Glutamatergic neuron (in vitro differentiated cells): ENCODE results near the gene USP40. TPM values are rescaled to one million over a fixed set of nuclear protein-coding genes. Genes with fewer than 3 reads are reported as not detected.

Experiments used
- DNase-seq: peaks from one replicate; pipeline ENCODE4 v3.0.0; 2022
- H3K27ac Mint-ChIP-seq: one replicate; pipeline ENCODE4 v1.8.0; 2020; ENCODE audit warnings: mild to moderate bottlenecking, mixed read lengths, inconsistent platforms; ENCODE audit not compliant: unreplicated experiment
- H3K27me3 Mint-ChIP-seq: one replicate; pipeline ENCODE4 v1.8.0; 2020; ENCODE audit warnings: mild to moderate bottlenecking, moderate library complexity, mixed read lengths, inconsistent platforms; ENCODE audit not compliant: unreplicated experiment
- H3K36me3 Mint-ChIP-seq: one replicate; pipeline ENCODE4 v1.8.0; 2020; ENCODE audit warnings: mild to moderate bottlenecking, mixed read lengths, inconsistent platforms; ENCODE audit not compliant: unreplicated experiment
- H3K4me1 Mint-ChIP-seq: one replicate; pipeline ENCODE4 v1.8.0; 2020; ENCODE audit warnings: mild to moderate bottlenecking, low read depth, mixed read lengths, inconsistent platforms; ENCODE audit not compliant: unreplicated experiment
- H3K4me3 Mint-ChIP-seq: one replicate; pipeline ENCODE4 v1.8.0; 2020; ENCODE audit warnings: mild to moderate bottlenecking, mixed read lengths, inconsistent platforms; ENCODE audit not compliant: unreplicated experiment
- H3K9me3 Mint-ChIP-seq: one replicate; pipeline ENCODE4 v1.8.0; 2020; ENCODE audit warnings: mild to moderate bottlenecking, moderate library complexity, mixed read lengths, inconsistent platforms; ENCODE audit not compliant: unreplicated experiment
- total RNA-seq: library from RNA; stranded (reverse); fragmentation: NEBNext Ultra II Directional; extraction: Animal tissue kit (Norgen Biotek cat#: 25700); gene quantifications from one replicate; pipeline ENCODE4 v1.2.1, GENCODE V29; 2021; ENCODE audit not compliant: unreplicated experiment
- TF ChIP-seq, protein P1 (sequence below): fragments of 200-600 bp; sonication (generic); IDR thresholded peaks from one replicate; pipeline ENCODE4 v1.5.0; 2021; ENCODE audit not compliant: partially characterized antibody, unreplicated experiment

The USP40 gene
- total RNA-seq, 1 donor from 2014 or later = 21.8 TPM

DNA sequence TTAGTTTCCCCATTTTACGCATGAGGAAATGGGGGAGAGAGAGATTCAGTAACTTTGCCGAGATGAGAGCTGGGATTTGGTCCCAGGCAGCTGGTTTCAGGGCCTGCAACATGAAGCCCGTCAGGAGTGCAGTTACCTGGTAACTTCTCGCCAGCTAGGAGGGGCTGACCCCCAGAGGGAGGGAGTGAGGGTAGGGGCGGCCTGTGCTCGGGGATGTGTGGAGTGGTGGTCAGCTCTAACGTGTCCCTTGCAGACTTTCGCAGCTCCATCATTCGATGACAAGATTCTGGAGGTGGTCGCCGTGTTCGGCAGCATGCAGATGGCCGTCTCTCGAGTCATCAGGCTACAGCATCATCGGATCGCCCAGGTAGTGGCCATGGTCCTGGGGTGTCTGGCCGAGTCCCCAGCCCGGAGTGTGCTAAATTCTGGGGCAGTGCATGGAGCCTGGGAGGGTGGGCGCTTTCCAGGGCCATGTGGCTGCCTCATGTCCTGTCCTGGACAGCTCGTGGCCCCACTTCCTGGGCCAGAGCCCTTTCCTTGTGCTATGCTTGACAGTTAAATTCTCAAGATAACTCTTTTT, 108.5 kb downstream of the USP40 start:
- Mint-ChIP-seq H3K9me3 (peaks cover 7% of the 10 kb centered on the region), H3K36me3 (peaks cover 5% of the 10 kb centered on the region), H3K4me3 (no peak overlapping the region), H3K27ac (no peak overlapping the region), H3K4me1 (peaks cover 8% of the 10 kb centered on the region), H3K27me3 (no peaks in the 10 kb centered on the region)
- DNase-seq = no peak
- TF ChIP-seq, protein P1, sequence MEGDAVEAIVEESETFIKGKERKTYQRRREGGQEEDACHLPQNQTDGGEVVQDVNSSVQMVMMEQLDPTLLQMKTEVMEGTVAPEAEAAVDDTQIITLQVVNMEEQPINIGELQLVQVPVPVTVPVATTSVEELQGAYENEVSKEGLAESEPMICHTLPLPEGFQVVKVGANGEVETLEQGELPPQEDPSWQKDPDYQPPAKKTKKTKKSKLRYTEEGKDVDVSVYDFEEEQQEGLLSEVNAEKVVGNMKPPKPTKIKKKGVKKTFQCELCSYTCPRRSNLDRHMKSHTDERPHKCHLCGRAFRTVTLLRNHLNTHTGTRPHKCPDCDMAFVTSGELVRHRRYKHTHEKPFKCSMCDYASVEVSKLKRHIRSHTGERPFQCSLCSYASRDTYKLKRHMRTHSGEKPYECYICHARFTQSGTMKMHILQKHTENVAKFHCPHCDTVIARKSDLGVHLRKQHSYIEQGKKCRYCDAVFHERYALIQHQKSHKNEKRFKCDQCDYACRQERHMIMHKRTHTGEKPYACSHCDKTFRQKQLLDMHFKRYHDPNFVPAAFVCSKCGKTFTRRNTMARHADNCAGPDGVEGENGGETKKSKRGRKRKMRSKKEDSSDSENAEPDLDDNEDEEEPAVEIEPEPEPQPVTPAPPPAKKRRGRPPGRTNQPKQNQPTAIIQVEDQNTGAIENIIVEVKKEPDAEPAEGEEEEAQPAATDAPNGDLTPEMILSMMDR = no peak

DNA sequence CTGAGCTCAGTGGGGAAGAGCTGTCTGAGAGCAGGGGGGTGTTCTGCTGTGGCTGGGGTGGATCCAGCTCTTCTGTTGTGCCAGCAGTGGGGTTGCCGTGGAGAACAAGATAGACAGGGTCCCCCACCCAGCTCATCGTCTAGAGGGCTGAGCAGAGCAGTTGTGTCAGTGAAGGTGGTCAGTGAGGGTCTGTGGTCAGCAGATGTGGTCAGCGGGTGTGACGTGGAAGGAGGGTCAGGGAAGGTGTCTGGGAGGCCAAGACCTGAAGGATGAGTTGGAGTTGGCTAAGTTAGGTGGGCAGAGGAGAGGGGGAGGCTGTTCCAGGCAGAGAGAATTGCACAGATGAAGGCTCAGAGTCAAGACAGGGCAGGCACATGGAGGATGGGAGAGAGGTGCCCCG, 109.2 kb downstream of the USP40 start:
- Mint-ChIP-seq H3K4me1 (peaks cover 10% of the 10 kb centered on the region), H3K27ac (no peak overlapping the region)
- TF ChIP-seq, protein P1 = no peak

DNA sequence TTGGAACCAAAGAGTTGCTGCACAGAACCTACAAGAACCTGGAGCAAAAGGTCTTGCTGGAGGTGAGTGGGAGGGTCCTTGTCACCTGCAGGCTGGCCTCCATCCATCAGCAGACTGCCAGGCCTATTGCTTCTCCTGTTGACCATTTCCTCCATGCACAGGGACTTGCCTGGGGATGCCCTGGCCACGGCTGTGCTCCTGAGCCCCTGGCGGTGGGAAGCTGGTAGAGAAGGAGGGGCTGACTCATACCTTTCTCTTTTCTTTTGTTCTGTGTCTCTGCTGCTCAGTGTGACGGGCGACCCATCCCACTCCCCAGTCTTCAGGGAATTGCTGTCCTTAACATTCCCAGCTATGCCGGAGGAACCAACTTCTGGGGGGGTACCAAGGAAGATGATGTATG, 109.6 kb downstream of the USP40 start:
- peaks cover under 1% of the 10 kb centered on the region for H3K36me3 Mint-ChIP-seq
- no peak overlapping the region for H3K27ac Mint-ChIP-seq

More for the DNA sequence above, 109.2 kb downstream of the USP40 start:
- no peak overlapping the region for H3K4me3 Mint-ChIP-seq
- peaks cover 5% of the 10 kb centered on the region for H3K36me3 Mint-ChIP-seq
- DNase-seq = no peak
- H3K27me3 Mint-ChIP-seq = no peaks in the 10 kb centered on the region
- peaks cover 7% of the 10 kb centered on the region for H3K9me3 Mint-ChIP-seq

DNA sequence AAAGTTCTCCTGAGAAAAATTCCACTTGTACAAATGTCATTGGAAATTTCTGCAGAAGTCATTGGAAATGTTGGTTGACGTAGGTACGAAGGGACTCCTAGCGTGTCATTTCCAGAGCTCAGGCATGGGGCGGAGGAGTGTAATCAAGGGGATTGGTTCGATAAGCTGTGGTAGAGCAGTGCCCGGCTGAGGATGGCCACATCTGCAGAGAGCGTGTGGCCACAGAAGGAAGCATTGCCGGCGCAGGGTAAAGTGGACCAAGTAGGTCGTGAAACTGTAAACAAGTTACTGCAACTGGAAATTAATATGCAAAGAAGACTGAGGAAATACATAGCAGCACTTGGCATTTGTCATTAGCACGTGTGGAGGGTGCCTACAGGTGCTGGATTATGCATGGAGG, 110.5 kb downstream of the USP40 start:
- H3K9me3 Mint-ChIP-seq = peaks cover 2% of the 10 kb centered on the region
- no peak overlapping the region for H3K4me3 Mint-ChIP-seq
- peak; percentile 1 for DNase-seq
- no peak overlapping the region for H3K27ac Mint-ChIP-seq
- no peaks in the 10 kb centered on the region for H3K27me3 Mint-ChIP-seq
- peaks cover 13% of the 10 kb centered on the region for H3K4me1 Mint-ChIP-seq
- no peaks in the 10 kb centered on the region for H3K36me3 Mint-ChIP-seq
- TF ChIP-seq, protein P1 = no peak

More for the DNA sequence above, 109.6 kb downstream of the USP40 start:
- no peaks in the 10 kb centered on the region for H3K27me3 Mint-ChIP-seq
- H3K4me1 Mint-ChIP-seq = peaks cover 13% of the 10 kb centered on the region
- peaks cover 5% of the 10 kb centered on the region for H3K9me3 Mint-ChIP-seq
- DNase-seq = no peak
- H3K4me3 Mint-ChIP-seq = no peak overlapping the region
- TF ChIP-seq, protein P1 = no peak

DNA sequence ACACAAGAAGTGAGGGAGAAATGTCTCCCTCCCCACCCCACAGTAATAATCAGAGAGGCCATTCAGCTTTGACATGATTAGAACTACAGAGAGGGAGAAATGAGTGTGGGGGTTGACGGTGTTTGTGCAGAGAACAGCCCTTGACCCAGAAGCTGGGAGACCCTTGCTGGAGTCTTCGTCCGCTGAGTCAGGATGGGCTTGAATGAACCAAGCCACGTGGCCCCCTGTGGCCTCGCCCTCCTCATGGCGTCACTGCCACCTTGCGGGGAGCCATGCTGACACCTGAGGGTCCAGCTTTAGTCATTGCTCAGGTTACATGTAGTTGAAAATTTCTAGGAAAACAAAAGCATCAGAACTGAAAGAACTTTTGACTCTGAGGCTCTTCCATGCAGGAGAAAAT, 111.1 kb downstream of the USP40 start:
- TF ChIP-seq, protein P1 = no peak
- H3K9me3 Mint-ChIP-seq = peaks cover 2% of the 10 kb centered on the region
- DNase-seq = peak; percentile 4
- no peaks in the 10 kb centered on the region for H3K36me3 Mint-ChIP-seq
- no peaks in the 10 kb centered on the region for H3K27me3 Mint-ChIP-seq
- H3K27ac Mint-ChIP-seq = no peak overlapping the region
- H3K4me3 Mint-ChIP-seq = no peak overlapping the region
- H3K4me1 Mint-ChIP-seq = peaks cover 15% of the 10 kb centered on the region
